Measurements from ENCODE around the gene EFS.

- TF ChIP-seq SIN3A (IDR thresholded peaks at IDR 0.05; ENCODE audit: borderline replicate concordance, insufficient read depth, low read length) (no peak), POLR2AphosphoS5 (IDR thresholded peaks at IDR 0.05; ENCODE audit: low read depth, low read length) (no peak), TAF1 (IDR thresholded peaks at IDR 0.05; ENCODE audit: borderline replicate concordance, insufficient read depth, low read length) (no peak), REST (IDR thresholded peaks at IDR 0.05; ENCODE audit: insufficient read depth in 1 of 2, low read depth in 2 of 2, low read length in 2 of 2) (no peak), FOXP2 (optimal IDR thresholded peaks at IDR 0.05; ENCODE audit: borderline replicate concordance, extremely low read depth, extremely low read length, insufficient read depth) (no peak)
Measured at GRCh38 chr14:23403139-23403438, 38.1 kb upstream of the EFS start.
